ENCODE results near the gene TCF7L2.

Gene TCF7L2

DNA sequence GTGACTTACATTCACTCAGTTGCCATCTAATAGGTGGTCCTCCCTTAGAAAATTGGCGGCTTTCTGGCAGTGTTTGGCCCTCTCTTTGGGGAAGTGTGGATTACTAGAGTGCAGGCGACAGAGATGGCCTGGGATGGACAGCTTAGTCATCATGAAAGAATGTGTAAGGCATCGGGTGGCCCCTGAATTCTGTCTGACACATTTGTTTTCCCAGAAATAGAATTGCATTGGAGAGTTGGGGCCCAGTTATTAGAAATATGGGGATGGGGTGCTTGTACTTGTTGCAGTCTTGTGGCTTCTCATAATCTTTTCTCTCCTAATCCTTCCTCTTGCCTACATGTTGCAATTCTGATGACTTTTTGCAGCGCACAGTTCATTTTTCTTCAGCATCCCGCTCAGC, 13.8 kb downstream of the TCF7L2 start:
- H3K9ac ChIP-seq (ENCODE audit: low read length), result no peak overlapping the region
- no peaks in the 10 kb centered on the region for H3K9me2 ChIP-seq (replicated peaks; ENCODE audit: insufficient read depth, low read length)
- TF ChIP-seq, protein P1, sequence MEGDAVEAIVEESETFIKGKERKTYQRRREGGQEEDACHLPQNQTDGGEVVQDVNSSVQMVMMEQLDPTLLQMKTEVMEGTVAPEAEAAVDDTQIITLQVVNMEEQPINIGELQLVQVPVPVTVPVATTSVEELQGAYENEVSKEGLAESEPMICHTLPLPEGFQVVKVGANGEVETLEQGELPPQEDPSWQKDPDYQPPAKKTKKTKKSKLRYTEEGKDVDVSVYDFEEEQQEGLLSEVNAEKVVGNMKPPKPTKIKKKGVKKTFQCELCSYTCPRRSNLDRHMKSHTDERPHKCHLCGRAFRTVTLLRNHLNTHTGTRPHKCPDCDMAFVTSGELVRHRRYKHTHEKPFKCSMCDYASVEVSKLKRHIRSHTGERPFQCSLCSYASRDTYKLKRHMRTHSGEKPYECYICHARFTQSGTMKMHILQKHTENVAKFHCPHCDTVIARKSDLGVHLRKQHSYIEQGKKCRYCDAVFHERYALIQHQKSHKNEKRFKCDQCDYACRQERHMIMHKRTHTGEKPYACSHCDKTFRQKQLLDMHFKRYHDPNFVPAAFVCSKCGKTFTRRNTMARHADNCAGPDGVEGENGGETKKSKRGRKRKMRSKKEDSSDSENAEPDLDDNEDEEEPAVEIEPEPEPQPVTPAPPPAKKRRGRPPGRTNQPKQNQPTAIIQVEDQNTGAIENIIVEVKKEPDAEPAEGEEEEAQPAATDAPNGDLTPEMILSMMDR (IDR thresholded peaks at IDR 0.05; ENCODE audit: insufficient read depth, low read length, poor library complexity, severe bottlenecking), result no peak
- no peak for TF ChIP-seq EZH2phosphoT487 (conservative IDR thresholded peaks at IDR 0.05; ENCODE audit: low read length)
- no peak overlapping the region for H3K4me3 ChIP-seq (ENCODE audit: insufficient read depth, low read length, poor library complexity, severe bottlenecking)
- no peaks in the 10 kb centered on the region for H4K20me1 ChIP-seq (ENCODE audit: low read depth, low read length)
- no peak overlapping the region for H3K4me2 ChIP-seq (ENCODE audit: low read depth, low read length, poor library complexity, severe bottlenecking)
- no peaks in the 10 kb centered on the region for H3K9me3 ChIP-seq (ENCODE audit: insufficient read depth, low read length)
- H2AFZ ChIP-seq (ENCODE audit: low read depth, low read length, severe bottlenecking), result no peak overlapping the region
- H3F3A ChIP-seq (ENCODE audit: insufficient read depth), result no peaks in the 10 kb centered on the region
- no peak overlapping the region for H3K27ac ChIP-seq (ENCODE audit: low read depth, low read length)
- H3K79me2 ChIP-seq (ENCODE audit: insufficient read depth, low read length), result no peaks in the 10 kb centered on the region
- no peaks in the 10 kb centered on the region for H3K27me3 ChIP-seq (ENCODE audit: low read length)
- H3K36me3 ChIP-seq (ENCODE audit: low read length), result no peaks in the 10 kb centered on the region

- Histone ChIP-seq H3K27me3 (ENCODE audit: low read length) (no peaks in the 10 kb centered on the region), H4K20me1 (ENCODE audit: low read depth, low read length) (no peaks in the 10 kb centered on the region), H3K4me2 (ENCODE audit: low read depth, low read length, poor library complexity, severe bottlenecking) (no peak overlapping the region), H3F3A (ENCODE audit: insufficient read depth) (no peaks in the 10 kb centered on the region), H3K79me2 (ENCODE audit: insufficient read depth, low read length) (no peaks in the 10 kb centered on the region), H2AFZ (ENCODE audit: low read depth, low read length, severe bottlenecking) (no peak overlapping the region), H3K4me3 (ENCODE audit: insufficient read depth, low read length, poor library complexity, severe bottlenecking) (no peak overlapping the region), H3K27ac (ENCODE audit: low read depth, low read length) (no peak overlapping the region), H3K9me2 (replicated peaks; ENCODE audit: insufficient read depth, low read length) (no peaks in the 10 kb centered on the region), H3K36me3 (ENCODE audit: low read length) (no peaks in the 10 kb centered on the region), H3K9ac (ENCODE audit: low read length) (no peak overlapping the region), H3K9me3 (ENCODE audit: insufficient read depth, low read length) (no peaks in the 10 kb centered on the region)
- TF ChIP-seq, protein P1 (IDR thresholded peaks at IDR 0.05; ENCODE audit: insufficient read depth, low read length, poor library complexity, severe bottlenecking), result no peak
- TF ChIP-seq EZH2phosphoT487 (conservative IDR thresholded peaks at IDR 0.05; ENCODE audit: low read length), result no peak
These were observed 14.4 kb downstream of the TCF7L2 start for GRCh38 chr10:112964482-112964881.

DNA sequence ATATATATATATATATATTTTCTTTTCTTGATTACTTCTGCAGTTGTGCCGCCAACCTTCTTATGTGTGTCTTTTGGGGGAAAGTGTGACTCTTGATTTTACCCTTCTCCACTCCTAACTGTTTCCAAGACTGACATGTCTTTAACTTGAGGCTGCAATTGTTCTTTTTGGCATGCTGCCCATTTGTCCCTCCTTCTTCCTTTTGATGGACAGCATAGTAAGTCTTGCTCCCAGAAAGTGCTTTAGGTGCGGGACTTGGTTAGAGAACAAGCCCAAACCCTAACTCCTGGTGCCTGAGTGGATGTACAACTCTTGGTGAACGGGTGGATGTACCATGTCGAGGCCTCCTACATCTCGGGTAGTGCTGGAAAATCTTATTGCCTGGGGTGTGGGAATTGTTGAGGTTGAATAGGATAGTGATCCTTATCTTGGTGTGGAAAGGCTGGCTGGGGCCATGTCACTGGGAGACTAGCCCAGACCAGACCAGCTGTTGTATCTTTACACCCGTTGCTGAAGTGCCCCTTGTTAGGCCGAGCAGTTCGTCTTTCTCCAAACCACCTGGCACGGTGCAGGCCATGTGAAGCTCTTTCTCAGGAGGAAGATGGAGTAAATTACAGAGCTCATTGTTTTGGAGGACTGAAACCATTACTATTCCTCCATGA, 16.3 kb downstream of the TCF7L2 start:
- no peak overlapping the region for H3K4me2 ChIP-seq (ENCODE audit: low read depth, low read length, poor library complexity, severe bottlenecking)
- H3K27ac ChIP-seq (ENCODE audit: low read depth, low read length), result no peak overlapping the region
- no peaks in the 10 kb centered on the region for H3K27me3 ChIP-seq (ENCODE audit: low read length)
- no peaks in the 10 kb centered on the region for H3K36me3 ChIP-seq (ENCODE audit: low read length)
- no peaks in the 10 kb centered on the region for H3K79me2 ChIP-seq (ENCODE audit: insufficient read depth, low read length)
- no peaks in the 10 kb centered on the region for H4K20me1 ChIP-seq (ENCODE audit: low read depth, low read length)
- no peaks in the 10 kb centered on the region for H3K9me2 ChIP-seq (replicated peaks; ENCODE audit: insufficient read depth, low read length)
- no peak for TF ChIP-seq EZH2phosphoT487 (conservative IDR thresholded peaks at IDR 0.05; ENCODE audit: low read length)
- TF ChIP-seq, protein P1 (IDR thresholded peaks at IDR 0.05; ENCODE audit: insufficient read depth, low read length, poor library complexity, severe bottlenecking), result no peak
- H3F3A ChIP-seq (ENCODE audit: insufficient read depth), result no peaks in the 10 kb centered on the region
- no peak overlapping the region for H3K9ac ChIP-seq (ENCODE audit: low read length)
- no peak overlapping the region for H3K4me3 ChIP-seq (ENCODE audit: insufficient read depth, low read length, poor library complexity, severe bottlenecking)
- H3K9me3 ChIP-seq (ENCODE audit: insufficient read depth, low read length), result no peaks in the 10 kb centered on the region
- no peak overlapping the region for H2AFZ ChIP-seq (ENCODE audit: low read depth, low read length, severe bottlenecking)

Measured in SU-DHL-6 (cell line).